Fibroblast of pulmonary artery (primary cell): ENCODE measurements around the gene LAT.
A peak's percentile ranks its signal among the peaks of the same experiment; 100 is the strongest.

Source experiments
- DNase-seq: peaks from one replicate; pipeline ENCODE4 v3.0.0-alpha.2; 2010; ENCODE audit warnings: low read depth
- H3K4me3 ChIP-seq: replicated peaks from 2 replicates; pipeline ENCODE4 v1.5.1; 2011; ENCODE audit warnings: low read depth, mild to moderate bottlenecking, control low read depth, low read length, moderate library complexity
- CTCF ChIP-seq: IDR thresholded peaks from 2 replicates; pipeline ENCODE4 v1.5.1; 2011; ENCODE audit warnings: mild to moderate bottlenecking, control low read depth, low read length, inconsistent platforms; ENCODE audit errors: missing control alignments

The LAT gene

GRCh38 chr16:29007730-29008593 lies 23.1 kb downstream of the LAT start:
- H3K4me3 ChIP-seq: no peak overlapping the region
- peak; percentile 78 for DNase-seq
- TF ChIP-seq CTCF: no peak

- no peak overlapping the region for H3K4me3 ChIP-seq
- no peak for TF ChIP-seq CTCF
- DNase-seq: no peak
Observed at GRCh38 chr16:29009050-29009837, 24.4 kb downstream of the LAT start.

GRCh38 chr16:29009838-29010166 lies 24.9 kb downstream of the LAT start:
- no peak for TF ChIP-seq CTCF
- DNase-seq: no peak
- H3K4me3 ChIP-seq: no peak overlapping the region

GRCh38 chr16:29011112-29011511 lies 26.3 kb downstream of the LAT start:
- no peak for TF ChIP-seq CTCF
- DNase-seq: no peak
- H3K4me3 ChIP-seq: no peak overlapping the region

GRCh38 chr16:29011851-29012250 lies 27.0 kb downstream of the LAT start:
- TF ChIP-seq CTCF: no peak
- no peak overlapping the region for H3K4me3 ChIP-seq
- DNase-seq: no peak

- H3K4me3 ChIP-seq: no peak overlapping the region
- no peak for DNase-seq
- TF ChIP-seq CTCF: no peak
Observed at GRCh38 chr16:29012913-29013553, 28.2 kb downstream of the LAT start.
